AG04449 (cell line): ENCODE results near the gene ZNF497.
"Not testable (repeated sequence)": the region's sequence is repeated elsewhere in the genome, so short reads cannot be mapped to it uniquely, and the experiment has no call there.

Source experiments
- CTCF ChIA-PET: fragments of 350-600 bp; formaldehyde crosslinking; extraction: SDS; loops from one replicate; lab custom pipeline; 2021; ENCODE audit warnings: antibody characterized with exemption; lab: Yijun Ruan, JAX
- POLR2A ChIA-PET: fragments of 400-600, 350-600 bp; formaldehyde crosslinking; extraction: SDS; loops from one replicate; lab custom pipeline; 2020; ENCODE audit warnings: antibody characterized with exemption, inconsistent platforms; lab: Yijun Ruan, JAX
- DNase-seq: peaks from one replicate; pipeline ENCODE4 v3.0.0-alpha.2; 2010; ENCODE audit warnings: low read depth, low spot score
- H3K4me3 ChIP-seq: 2 replicates; pipeline ENCODE4 v1.5.1; 2011; ENCODE audit warnings: low read depth, mild to moderate bottlenecking, control low read depth, low read length
- CTCF ChIP-seq: IDR thresholded peaks from one replicate; pipeline ENCODE4 v1.5.1; 2011; ENCODE audit warnings: mild to moderate bottlenecking, moderate library complexity, low read length, control low read depth, inconsistent platforms; ENCODE audit not compliant: insufficient read depth; ENCODE audit errors: missing control alignments

Gene ZNF497

GRCh38 chr19:58362272-58362994 is at the start of gene ZNF497:
Gene ZNF497, minus strand, starts transcription at chr19:58362751. Its CDS starts 5,116 bp downstream, at chr19:58357635.
- peak within 1 kb of the TSS; percentile 67 for H3K4me3 ChIP-seq
- ChIA-PET CTCF (interaction anchor here (0.8 to 1.4 kb wide), 3 partner anchors 11 to 17 kb away, joined by 3 to 4 read pairs (median 3); no protein-coding TSS in a partner anchor), POLR2A (interaction anchor here (0.6 to 1.4 kb wide), 11 partner anchors 11 to 197 kb away, joined by 3 to 22 read pairs (median 3); partner anchors contain the start of genes ZBTB45, ZNF584, ZNF8 and ZSCAN22)
- DNase-seq = peak; percentile 66
- TF ChIP-seq CTCF = peak; percentile 2

GRCh38 chr19:58409010-58409790 is 46.6 kb upstream of the ZNF497 start:
- POLR2A ChIA-PET = interaction anchor here (0.5 to 1.4 kb wide), 9 partner anchors 13 to 111 kb away, joined by 3 to 7 read pairs (median 3); partner anchors contain the start of genes ZBTB45, ZNF132, ZNF497 and ZNF837
- no peak for TF ChIP-seq CTCF
- CTCF ChIA-PET = interaction anchor here (0.5 to 1.0 kb wide), 3 partner anchors 9 to 91 kb away, joined by 3 to 6 read pairs (median 3); no protein-coding TSS in a partner anchor
- DNase-seq = no peak
- peak overlapping the region; percentile 97 for H3K4me3 ChIP-seq

GRCh38 chr19:58408152-58409009 is 45.8 kb upstream of the ZNF497 start, which contains the start of gene ZNF584:
Gene ZNF584, plus strand, starts transcription at chr19:58408649. Its CDS starts 499 bp downstream, at chr19:58409148.
- CTCF ChIA-PET = interaction anchor here (0.9 kb wide), 1 partner anchor 9 kb away, joined by 6 read pairs; no protein-coding TSS in a partner anchor
- DNase-seq = peak; percentile 38
- TF ChIP-seq CTCF = peak; percentile 26
- POLR2A ChIA-PET = interaction anchor here (0.5 to 1.4 kb wide), 8 partner anchors 12 to 111 kb away, joined by 3 to 7 read pairs (median 4); partner anchors contain the start of genes ZBTB45, ZNF132 and ZNF837
- peak within 1 kb of the TSS; percentile 97 for H3K4me3 ChIP-seq

- DNase-seq = no peak
- H3K4me3 ChIP-seq = peak overlapping the region; percentile 97
- CTCF ChIA-PET = interaction anchor here (0.9 to 1.5 kb wide), 2 partner anchors 11 to 66 kb away, joined by 3 read pairs; no protein-coding TSS in a partner anchor
- TF ChIP-seq CTCF = no peak
- POLR2A ChIA-PET = interaction anchor here (1.2 kb wide), 2 partner anchors 17 to 27 kb away, joined by 3 to 7 read pairs; partner anchors contain the start of gene ZNF837
Measured at GRCh38 chr19:58407658-58408151, 45.2 kb upstream of the ZNF497 start.

GRCh38 chr19:58406818-58407657 is 44.5 kb upstream of the ZNF497 start:
- ChIA-PET CTCF (interaction anchor here (0.9 to 1.5 kb wide), 3 partner anchors 10 to 66 kb away, joined by 3 read pairs; no protein-coding TSS in a partner anchor), POLR2A (no interaction called here)

GRCh38 chr19:58403920-58404478 is 41.4 kb upstream of the ZNF497 start:
- DNase-seq, POLR2A ChIA-PET, H3K4me3 ChIP-seq, CTCF ChIA-PET: not testable (repeated sequence)

More at GRCh38 chr19:58406818-58407657, 44.5 kb upstream of the ZNF497 start:
- DNase-seq = no peak
- peak overlapping the region; percentile 97 for H3K4me3 ChIP-seq
- no peak for TF ChIP-seq CTCF
